Sigmoid colon (tissue), 7 donors: ENCODE measurements around the gene EOLA1. TPM values are rescaled to one million over a fixed set of nuclear protein-coding genes. Genes with fewer than 3 reads are reported as not detected.

ENCODE experiments used
- DNase-seq: peaks from one replicate; pipeline ENCODE4 v3.0.0-alpha.2; 2019
- H3K27ac ChIP-seq, 4 donors: fragments of 200-600 bp; sonication (generic); one replicate each; pipeline ENCODE4 v1.5.1; 2016 to 2019; ENCODE audit warnings: mild to moderate bottlenecking in 1 of 4
- H3K27me3 ChIP-seq, 3 donors: fragments of 200-600 bp; sonication (generic); one replicate each; pipeline ENCODE4 v1.5.1; 2019; ENCODE audit warnings: mild to moderate bottlenecking in 1 of 3
- H3K36me3 ChIP-seq, 4 donors: fragments of 200-600 bp; sonication (generic); one replicate each; pipeline ENCODE4 v1.5.1; 2016 to 2019
- H3K4me1 ChIP-seq, 4 donors: fragments of 200-600 bp; sonication (generic); one replicate each; pipeline ENCODE4 v1.5.1; 2017 to 2019
- H3K4me3 ChIP-seq, 4 donors: fragments of 200-600 bp; sonication (generic); one replicate each; pipeline ENCODE4 v1.5.1; 2017 to 2019; ENCODE audit warnings: mild to moderate bottlenecking in 2 of 4, moderate library complexity in 1 of 4
- H3K9me3 ChIP-seq, 4 donors: fragments of 200-600 bp in 3 of 4; sonication (generic) in 3 of 4; one replicate each; pipeline versions ENCODE4 v1.5.1 to v1.6.1; 2013 to 2019
- EP300 ChIP-seq, 4 donors: sonication (generic); formaldehyde crosslinking; IDR thresholded peaks; one replicate each; pipeline ENCODE4 v1.6.1; 2017; ENCODE audit warnings: antibody characterized with exemption in 4 of 4
- POLR2A ChIP-seq, 2 donors: fragments of 450-650 bp; IDR thresholded peaks; one replicate each; pipeline ENCODE4 v1.6.1; 2016; ENCODE audit warnings: antibody characterized with exemption in 2 of 2, mild to moderate bottlenecking in 2 of 2, moderate library complexity in 2 of 2
- POLR2AphosphoS5 ChIP-seq, 4 donors: sonication (generic); formaldehyde crosslinking; IDR thresholded peaks; one replicate each; pipeline ENCODE4 v1.6.1; 2017; ENCODE audit warnings: antibody characterized with exemption in 4 of 4
- WGBS, 2 donors: extraction: QIAGEN DNeasy Blood & Tissue Kit; methylation state at CpG; one replicate each; pipeline ENCODE4 v1.1.7; 2013; 5-methylcytosine and 5-hydroxymethylcytosine counted together
- intact Hi-C: fragments of 100-400 bp; cut with DNase I; formaldehyde crosslinking; loops from one replicate; pipeline ENCODE4 v1.15.1; 2023
- polyA plus RNA-seq, 3 donors: library from polyadenylated mRNA; stranded (reverse); fragments of 200-250 nt; gene quantifications; one replicate each; pipeline ENCODE4 v1.2.3, GENCODE V29; 2013
- total RNA-seq, 4 donors: library from RNA; depleted of rRNA; stranded (reverse); fragments of >200 nt; gene quantifications; one replicate each; pipeline ENCODE4 v1.1.0, GENCODE V29; 2016
- TF ChIP-seq, protein P1 (sequence below), 4 experiments: fragments of 450-650 bp in 3 of 4; fragments of 200-600 bp in 1 of 4; IDR thresholded peaks; one replicate each; pipeline ENCODE4 v1.5.1; 2016 to 2019; ENCODE audit warnings: antibody characterized with exemption in 4 of 4, mild to moderate bottlenecking in 3 of 4, moderate library complexity in 2 of 4
- donor health status: healthy with polysubstance abuse.
- donor health status: Bipolar disorder and iron deficiency.
- donor health status: healthy.

The EOLA1 gene
- total and polyA plus RNA-seq, 7 donors: 8.7 to 43.0 (median 14.4) TPM

- no peak for DNase-seq
- Histone ChIP-seq H3K4me1 (peaks cover 0 to 10% (median 2%) of the 10 kb centered on the region in 4 donors), H3K9me3 (no peaks in the 10 kb centered on the region), H3K27me3 (no peaks in the 10 kb centered on the region), H3K27ac (no peak overlapping the region), H3K36me3 (no peaks in the 10 kb centered on the region), H3K4me3 (no peak overlapping the region)
- intact Hi-C loops: no loop called here
- 21 to 88% methylated on average over 1 of the region's 1 CpG for WGBS, 2 donors
- TF ChIP-seq EP300 (IDR thresholded peaks at IDR 0.05): no peak
- TF ChIP-seq, protein P1, sequence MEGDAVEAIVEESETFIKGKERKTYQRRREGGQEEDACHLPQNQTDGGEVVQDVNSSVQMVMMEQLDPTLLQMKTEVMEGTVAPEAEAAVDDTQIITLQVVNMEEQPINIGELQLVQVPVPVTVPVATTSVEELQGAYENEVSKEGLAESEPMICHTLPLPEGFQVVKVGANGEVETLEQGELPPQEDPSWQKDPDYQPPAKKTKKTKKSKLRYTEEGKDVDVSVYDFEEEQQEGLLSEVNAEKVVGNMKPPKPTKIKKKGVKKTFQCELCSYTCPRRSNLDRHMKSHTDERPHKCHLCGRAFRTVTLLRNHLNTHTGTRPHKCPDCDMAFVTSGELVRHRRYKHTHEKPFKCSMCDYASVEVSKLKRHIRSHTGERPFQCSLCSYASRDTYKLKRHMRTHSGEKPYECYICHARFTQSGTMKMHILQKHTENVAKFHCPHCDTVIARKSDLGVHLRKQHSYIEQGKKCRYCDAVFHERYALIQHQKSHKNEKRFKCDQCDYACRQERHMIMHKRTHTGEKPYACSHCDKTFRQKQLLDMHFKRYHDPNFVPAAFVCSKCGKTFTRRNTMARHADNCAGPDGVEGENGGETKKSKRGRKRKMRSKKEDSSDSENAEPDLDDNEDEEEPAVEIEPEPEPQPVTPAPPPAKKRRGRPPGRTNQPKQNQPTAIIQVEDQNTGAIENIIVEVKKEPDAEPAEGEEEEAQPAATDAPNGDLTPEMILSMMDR (IDR thresholded peaks at IDR 0.05): no peak
- no peak for TF ChIP-seq POLR2AphosphoS5 (IDR thresholded peaks at IDR 0.05)
- TF ChIP-seq POLR2A (IDR thresholded peaks at IDR 0.05): no peak
Observed at GRCh38 chrX:149508467-149508866, 32.3 kb upstream of the EOLA1 start.

DNA sequence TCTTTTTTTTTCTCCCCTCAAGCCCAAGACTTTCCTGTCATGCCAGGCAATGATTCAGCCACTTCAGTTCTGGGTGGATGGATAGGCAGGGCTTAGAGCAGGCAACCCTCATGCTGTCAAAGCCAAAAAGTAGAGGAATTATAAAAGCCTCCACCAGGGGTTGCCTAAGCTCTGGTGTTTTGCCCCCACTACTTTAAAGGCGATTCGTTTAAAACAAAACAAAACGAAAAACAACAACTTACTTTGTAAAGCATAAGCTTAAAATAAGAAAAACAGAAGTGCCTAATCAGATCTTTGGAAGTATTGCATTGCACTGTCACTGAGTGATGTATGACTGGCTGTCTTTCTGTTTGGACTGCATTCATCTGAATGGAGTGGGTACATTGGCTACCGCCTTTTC, 30.4 kb upstream of the EOLA1 start:
- DNase-seq: no peak
- Histone ChIP-seq H3K4me3 (no peak overlapping the region), H3K27me3 (no peaks in the 10 kb centered on the region), H3K36me3 (no peaks in the 10 kb centered on the region), H3K4me1 (peaks cover 0 to 5% (median 0%) of the 10 kb centered on the region in 4 donors), H3K9me3 (no peaks in the 10 kb centered on the region), H3K27ac (no peak overlapping the region)
- WGBS, 2 donors: 42 to 72% methylated on average over 4 of the region's 4 CpGs
- no peak for TF ChIP-seq EP300 (IDR thresholded peaks at IDR 0.05)
- no peak for TF ChIP-seq POLR2A (IDR thresholded peaks at IDR 0.05)
- TF ChIP-seq, protein P1 (IDR thresholded peaks at IDR 0.05): no peak
- no peak for TF ChIP-seq POLR2AphosphoS5 (IDR thresholded peaks at IDR 0.05)
- intact Hi-C loops: no loop called here

- WGBS, 2 donors: 89% methylated on average over 5 of the region's 5 CpGs
- Histone ChIP-seq H3K4me1 (no peaks in the 10 kb centered on the region), H3K36me3 (no peaks in the 10 kb centered on the region), H3K27me3 (no peaks in the 10 kb centered on the region), H3K27ac (no peak overlapping the region), H3K4me3 (no peak overlapping the region), H3K9me3 (no peaks in the 10 kb centered on the region)
- TF ChIP-seq POLR2AphosphoS5 (IDR thresholded peaks at IDR 0.05): no peak
- TF ChIP-seq, protein P1 (IDR thresholded peaks at IDR 0.05): no peak
- intact Hi-C loops: no loop called here
- DNase-seq: no peak
Observed at GRCh38 chrX:149511081-149511480, 29.7 kb upstream of the EOLA1 start.

DNA sequence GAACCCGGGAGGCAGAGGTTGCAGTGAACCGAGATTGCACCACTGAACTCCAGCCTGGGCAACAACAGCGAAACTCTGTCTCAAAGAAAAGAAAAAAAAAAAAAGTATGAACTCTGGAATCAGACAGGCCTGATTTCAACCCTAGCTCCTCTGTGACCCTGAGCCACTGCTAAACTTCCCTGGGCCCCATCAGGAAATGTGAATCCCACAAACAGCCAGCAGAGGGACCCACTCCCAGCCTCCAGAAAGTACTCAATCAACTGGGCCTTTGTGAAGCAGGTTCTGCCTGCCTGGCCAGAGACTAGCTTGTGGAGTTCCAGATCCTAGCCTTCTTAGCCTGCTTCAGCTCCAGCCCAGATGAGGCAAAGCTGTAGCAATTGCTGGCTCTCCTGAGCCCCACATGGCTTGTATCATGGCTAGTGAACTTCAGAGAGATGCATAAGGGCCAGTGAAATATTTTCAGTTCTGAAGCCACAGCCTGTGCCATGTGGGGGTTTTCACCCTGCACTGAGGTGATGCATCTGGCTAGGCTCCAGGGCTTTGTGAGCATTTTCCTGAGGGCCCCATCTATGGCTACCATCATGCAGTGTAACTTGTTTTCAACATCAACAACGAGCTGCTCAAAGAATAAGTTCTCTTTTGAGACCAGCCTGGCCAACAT, 28.5 kb upstream of the EOLA1 start:
- Histone ChIP-seq H3K36me3 (no peaks in the 10 kb centered on the region), H3K27ac (no peak overlapping the region), H3K9me3 (no peaks in the 10 kb centered on the region), H3K4me3 (no peak overlapping the region), H3K4me1 (no peaks in the 10 kb centered on the region), H3K27me3 (no peaks in the 10 kb centered on the region)
- TF ChIP-seq POLR2AphosphoS5 (IDR thresholded peaks at IDR 0.05): no peak
- TF ChIP-seq, protein P1 (IDR thresholded peaks at IDR 0.05): peak in 3 of 4 experiments; percentile 15 to 42 (median 34)
- intact Hi-C loops: no loop called here
- 63 to 84% methylated on average over 4 of the region's 4 CpGs for WGBS, 2 donors
- DNase-seq: no peak
